NCI-H2196 (cell line): Measurements from ENCODE around the gene ZNF473.

ENCODE experiments used
- DNase-seq: peaks from one replicate; lab custom pipeline; 2025; ENCODE audit not compliant: unreplicated experiment; lab: John Stamatoyannopoulos, UW

The ZNF473 gene

DNA sequence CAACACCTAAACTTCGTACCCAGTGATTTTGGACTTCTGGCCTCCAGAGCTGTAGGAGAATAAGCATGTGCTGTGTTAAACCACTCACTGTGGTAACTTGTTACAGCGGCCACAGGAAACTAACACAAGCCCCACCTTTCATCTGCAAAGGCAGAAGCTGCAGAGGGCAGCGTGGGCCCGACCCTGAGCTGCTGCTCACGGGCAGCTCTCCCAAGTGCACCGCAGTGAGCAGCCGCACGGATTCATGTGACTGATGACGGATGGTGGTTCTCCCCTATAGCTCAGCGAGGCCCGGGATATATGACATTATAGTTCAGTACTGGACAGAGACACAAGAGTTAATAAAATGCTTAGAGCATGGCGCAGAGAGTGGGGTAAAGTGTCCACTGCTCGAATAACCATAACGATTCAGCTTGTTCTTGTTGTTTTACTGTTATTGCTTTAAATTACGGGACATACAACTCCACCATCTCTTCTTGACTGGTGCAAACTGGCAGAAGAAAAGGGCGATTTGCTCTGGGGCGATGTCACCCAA lies 22.5 kb upstream of the ZNF473 start:
- DNase-seq, result no peak

DNA sequence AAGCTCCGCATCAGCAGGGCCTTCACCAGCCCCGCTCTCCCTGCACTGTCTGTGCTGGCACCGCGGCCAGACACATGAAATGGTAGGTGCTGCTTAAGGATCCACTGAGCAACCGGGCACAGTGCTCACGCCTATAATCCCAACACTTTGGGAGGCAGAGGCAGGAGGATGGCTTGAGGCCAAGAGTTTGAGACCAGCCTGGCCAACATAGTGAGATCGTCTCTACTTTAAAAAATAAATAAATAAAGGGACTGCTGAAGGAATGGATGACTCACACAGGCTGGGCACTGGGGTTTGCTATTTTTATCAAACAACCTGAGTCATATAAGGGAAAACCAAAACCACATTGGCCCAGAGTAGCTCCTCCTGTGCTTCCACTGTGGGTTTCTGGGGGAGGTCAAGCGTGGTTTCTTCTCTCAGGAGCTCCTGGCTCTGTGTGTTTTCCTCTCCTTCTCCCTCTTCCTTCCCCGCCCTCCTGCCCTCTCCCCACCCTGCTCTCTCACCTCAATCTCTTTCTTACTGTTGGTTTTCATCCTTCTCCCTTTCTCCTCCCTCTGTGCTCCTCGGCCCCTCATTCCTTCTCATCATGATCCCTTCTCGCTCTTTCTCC lies 21.9 kb upstream of the ZNF473 start:
- peak; percentile 13 for DNase-seq

DNA sequence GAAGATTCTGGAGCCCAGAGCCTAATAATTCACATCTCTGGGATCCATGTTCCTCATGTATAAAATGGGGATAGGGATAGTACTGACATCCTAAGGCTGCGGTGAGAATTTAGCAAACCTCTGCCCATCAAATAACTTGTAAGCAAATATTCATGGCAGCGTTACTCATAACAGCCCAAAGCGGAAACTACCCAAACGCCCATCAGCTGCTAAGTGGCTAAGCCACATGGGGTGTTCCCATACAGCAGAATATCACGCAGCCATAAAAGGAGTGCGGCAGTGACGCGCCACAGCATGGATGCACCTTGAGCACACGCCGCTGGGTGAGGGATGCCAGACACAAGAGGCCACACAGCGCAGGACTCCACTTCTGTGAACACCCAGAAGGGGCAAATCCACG lies 20.4 kb upstream of the ZNF473 start:
- DNase-seq, result no peak

DNA sequence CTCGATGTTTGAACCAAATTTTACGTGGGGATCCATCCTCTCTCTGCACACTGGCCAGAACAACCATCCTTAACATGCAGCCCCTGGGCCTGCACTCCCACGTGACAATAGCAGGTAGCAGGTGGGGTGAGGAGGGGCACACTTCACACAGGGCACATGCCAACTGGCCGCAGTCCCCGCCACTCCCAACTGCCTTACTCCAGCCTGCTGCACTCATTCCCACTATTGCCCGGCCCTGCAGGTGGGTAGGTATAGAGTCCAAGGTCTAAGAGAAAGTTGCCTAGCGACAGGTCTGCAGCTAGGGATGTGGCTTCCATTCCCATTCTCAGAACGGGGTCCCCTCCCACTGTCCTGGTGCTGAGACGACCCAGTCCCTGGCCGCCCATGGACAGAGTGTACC lies 18.6 kb upstream of the ZNF473 start:
- DNase-seq, result no peak

DNA sequence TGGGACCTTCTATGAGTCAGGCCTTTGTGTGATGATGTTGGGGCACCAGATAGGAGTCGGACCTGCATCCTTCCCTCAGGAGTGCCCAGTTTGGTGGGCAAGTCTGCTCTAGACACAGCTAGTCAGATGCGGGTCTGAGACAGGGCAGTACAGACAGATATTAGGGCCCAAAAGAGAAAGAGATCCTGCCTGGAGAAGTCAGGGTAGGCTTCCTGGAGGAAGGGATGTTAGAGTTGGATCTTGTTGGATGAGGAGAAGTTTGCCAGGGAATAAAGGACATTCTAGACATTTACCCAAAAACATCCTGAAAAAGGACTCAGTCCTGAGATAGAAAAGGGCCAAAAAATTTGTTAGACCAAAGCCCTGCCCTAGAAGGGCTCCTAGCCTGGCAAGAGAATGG lies 17.9 kb upstream of the ZNF473 start:
- DNase-seq, result no peak

DNA sequence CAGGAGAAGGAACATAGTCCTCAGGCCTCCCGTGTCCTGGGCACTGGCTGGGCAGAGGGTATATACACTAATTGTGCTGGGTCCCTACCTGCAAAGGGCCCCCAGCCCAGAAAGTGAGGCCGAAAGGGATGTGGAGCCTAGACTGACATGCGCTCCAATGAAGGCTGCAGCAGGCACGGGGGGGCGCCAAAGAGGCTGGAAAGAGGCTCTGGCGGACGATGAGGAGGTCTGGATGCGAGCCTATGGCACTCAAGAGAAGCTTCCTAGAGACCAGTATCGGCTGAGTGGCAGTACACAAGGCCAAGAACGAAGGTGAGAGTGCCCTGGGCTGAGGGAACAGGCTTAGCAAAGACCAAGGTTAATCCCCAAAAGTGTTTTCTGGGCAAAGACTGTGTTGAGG lies 17.3 kb upstream of the ZNF473 start:
- DNase-seq, result peak; percentile 8

DNA sequence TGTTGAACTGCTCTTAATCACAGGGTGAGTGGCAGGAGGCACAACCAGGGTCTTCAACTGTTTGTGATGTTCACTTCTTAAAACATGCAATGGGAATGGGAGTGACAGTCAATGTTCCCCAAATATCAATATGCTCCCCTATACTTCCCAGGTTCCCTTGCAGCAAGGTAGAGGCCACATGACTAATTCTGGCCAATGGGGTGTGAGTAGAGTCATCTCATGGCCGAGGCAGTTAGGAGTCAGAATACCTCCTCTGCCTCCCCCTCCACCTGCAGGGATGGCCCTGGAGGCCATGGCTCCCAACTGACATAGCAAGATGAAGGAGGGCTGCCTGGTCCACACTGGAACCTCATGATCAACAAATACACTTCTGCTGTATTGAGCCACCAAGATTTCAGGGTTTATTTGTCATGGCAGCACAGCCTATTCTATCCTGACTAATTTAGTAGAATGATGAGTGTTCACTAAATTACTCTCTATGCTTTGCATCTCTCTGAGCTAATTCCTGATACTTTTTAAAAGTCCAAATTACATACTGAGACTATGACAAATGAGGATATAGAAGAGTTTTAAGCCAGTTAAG lies 9.5 kb upstream of the ZNF473 start:
- no peak for DNase-seq

DNA sequence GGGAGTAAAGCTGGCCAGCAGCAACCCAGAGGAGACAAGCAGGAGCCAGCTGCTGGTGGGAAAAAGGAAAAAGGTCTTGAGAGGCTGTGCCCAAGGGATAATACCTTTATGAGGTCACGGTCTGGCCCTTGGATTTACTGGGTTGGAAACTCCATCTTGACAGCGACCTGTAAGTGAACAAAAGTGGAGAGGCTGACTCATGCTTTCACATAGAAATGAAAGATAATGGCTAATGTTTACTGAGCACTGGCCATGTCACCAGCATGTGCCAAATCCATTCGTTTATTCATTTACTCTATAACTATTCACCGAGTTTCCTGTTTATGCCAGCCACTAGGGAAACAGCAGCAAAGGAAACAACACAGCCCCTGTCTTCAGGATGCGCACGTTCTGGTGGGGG lies 5.3 kb upstream of the ZNF473 start:
- DNase-seq, result peak; percentile 65

DNA sequence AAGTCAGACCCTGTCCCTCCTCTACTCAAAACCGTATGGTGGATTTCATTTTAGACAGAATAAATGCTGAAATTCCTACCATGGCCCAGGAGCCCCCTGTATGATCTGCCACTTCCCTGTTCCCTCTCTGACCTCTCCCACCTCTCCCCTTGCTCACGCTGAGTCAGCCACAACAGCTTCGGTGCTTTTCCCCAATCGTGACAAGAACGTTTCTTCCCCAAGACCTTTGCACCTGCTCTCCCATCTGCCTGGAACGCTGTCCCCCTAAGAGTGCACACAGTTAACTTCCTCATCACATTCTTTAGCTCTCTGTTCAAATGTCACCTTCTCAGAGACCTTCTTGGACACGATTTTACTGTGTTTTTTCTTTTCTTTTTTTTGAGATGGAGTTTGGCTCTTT lies 3.0 kb upstream of the ZNF473 start:
- DNase-seq, result no peak

DNA sequence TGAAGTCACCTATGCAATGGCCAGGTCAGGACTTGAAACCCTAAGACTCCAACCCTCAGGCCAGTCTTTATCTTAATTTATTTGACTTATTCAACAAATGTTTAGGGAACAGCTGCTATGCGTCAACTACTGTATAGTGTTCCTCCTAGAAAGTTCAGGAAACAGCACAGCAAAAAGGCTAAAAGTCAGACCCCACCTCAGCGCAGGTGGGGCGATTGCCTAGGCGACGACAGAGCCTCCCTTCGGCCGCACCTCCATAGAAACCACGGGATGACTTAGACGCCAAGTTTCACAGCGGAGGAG lies 1.1 kb upstream of the ZNF473 start:
- no peak for DNase-seq

DNA sequence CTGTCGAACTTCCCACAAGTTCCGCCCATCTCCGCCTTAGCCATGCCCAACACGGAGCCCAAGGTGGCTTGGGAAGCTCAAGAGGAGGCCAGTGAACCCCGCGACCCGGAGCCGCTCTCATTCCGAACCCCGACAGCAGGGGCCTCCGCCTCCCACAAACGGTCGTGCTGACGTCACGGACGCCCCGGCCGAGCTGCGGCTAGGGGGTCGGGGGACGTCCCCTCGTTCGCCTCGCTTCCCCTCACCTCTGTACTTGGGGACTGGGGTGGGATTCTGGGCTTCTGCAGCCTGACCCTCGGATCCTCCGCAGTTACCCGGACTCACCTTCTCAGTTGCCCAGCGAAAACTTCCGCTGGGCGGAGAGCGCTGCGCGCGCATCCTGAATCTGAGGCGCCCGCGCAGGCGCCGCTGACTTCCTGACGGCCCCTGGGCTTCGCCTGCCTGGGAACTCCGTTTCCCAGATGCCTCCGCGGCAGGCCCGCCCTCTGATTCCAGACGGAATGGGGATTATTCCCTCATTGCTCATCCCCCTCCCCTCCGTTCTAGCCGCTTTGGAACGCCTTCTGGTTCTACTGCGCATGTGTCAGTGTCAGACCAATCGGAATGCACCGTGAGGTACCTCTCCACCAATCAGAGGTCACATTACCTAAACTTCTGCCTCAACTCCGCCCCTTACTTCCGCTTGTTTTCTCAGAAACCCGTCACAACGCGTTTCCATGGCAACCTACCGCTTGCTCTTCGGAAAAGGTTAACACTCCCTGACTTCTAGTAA lies 597 bp upstream of the ZNF473 start, which contains the start of gene VRK3:
Gene VRK3, minus strand, starts transcription at position 351 of the 772 bp plus-strand sequence. CDS start 9,210 bp downstream, outside the sequence.
- peak; percentile 99 for DNase-seq

DNA sequence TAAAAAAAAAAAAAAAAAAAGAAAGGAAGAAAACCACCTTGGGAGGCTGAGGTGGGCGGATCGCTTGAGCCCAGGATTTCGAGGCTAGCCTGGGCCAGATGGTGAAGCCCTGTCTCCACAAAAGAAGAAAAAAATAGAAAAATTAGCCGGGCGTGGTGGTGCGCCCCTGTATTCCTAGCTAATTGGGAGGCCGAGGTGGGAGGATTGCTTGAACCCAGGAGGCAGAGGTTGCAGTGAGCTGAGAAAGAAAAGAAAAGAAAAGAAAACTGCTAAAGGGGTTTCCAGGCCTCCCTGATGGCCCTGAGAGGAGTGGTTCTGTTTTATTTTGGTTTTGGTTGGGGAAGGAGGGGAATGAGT lies 723 bp downstream of the ZNF473 start:
- DNase-seq, result no peak

DNA sequence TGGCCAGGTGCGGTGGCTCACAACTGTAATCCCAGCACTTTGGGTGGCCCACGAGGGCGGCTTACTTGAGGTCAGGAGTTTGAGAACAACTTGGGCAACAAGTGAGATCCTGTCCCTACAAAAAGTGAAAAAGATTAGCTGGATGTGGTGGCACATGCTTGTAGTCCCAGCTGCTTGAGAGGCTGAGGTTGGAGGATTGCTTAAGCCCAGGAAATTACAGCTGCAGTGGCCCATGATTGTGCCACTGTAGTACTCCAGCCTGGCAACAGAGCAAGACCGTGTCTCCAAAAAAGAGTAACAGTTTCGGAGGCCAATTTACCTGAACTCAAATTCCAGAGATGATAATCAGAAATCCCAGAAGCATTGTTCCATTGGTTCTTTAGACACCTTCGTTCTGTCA lies 4.4 kb downstream of the ZNF473 start:
- DNase-seq, result no peak

DNA sequence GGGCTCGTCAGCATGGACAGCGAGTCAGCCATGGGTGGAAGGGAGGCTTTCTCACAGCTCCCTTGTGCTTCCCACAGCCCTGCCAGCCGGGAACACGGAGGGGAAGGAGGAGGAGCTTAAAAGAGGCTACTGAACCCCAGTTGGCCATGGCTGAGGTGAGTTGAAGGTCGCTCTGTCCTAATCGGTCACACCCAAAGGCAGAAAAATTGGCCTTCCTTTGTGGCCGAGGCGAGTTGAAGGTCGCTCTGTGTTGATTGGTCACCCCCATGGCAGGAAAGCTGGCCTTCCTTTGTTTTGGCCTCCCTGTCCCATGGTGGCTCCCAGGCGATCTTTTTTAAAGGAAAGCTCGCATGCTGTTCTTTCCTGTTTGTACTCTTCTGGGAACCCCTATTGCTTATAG lies 5.1 kb downstream of the ZNF473 start:
- DNase-seq, result no peak

DNA sequence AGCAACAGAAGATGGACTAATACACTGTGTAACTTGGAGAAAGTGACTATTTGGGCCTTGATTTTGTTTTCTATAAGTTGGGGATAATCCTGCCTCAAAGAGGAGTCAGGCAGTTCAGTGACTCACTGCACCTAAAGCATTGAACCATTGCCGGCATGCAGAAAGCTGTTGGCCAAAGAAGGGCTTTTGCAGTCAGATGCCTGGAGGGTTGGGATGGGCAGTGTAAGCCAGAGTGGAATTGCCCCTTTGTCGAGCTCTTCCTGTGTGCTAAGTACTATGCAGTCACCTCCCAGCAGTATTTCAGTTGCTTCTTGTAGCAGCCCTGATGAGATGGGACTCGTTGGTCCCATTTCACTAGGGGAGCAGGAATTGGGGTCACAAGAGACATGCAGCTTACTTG lies 11.1 kb downstream of the ZNF473 start:
- no peak for DNase-seq

DNA sequence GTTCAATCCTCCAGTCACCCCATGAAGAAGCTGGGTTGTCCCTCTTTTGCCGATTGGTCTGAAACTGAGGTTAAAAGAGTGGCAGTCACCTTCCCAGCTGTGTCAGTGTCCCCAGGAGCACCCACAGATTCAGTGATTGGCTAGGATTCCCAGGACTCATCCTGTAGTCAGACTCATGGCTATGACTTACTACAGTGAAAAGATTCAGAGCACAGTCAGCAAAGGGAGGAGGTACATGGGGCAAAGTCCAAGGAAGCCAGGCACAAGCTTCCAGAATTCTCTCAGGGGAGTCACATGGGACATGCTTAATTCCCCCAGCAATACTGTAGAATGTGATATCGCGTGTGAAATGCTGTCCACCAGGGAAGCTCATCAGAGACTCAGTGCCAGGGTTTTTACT lies 14.2 kb downstream of the ZNF473 start:
- no peak for DNase-seq

DNA sequence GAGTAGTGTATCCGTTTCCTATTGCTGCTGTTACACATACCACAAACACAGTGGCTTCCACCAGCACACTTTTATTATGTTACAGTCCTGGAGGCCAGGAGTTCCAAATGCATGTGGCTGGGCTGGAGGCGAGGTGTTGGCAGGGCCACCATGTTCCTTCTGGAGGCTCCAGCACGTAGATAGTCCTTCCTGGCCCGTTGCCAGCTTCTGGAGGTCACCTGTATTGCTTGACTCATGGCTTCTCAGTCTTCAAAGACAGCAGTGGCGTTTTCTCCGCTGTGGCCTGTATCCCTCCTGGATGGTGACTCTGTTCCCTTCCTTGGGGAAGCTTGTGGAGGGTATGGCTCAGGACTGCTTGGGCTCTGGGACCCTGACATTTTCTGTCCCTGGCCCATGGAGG lies 15.2 kb downstream of the ZNF473 start:
- DNase-seq, result no peak

DNA sequence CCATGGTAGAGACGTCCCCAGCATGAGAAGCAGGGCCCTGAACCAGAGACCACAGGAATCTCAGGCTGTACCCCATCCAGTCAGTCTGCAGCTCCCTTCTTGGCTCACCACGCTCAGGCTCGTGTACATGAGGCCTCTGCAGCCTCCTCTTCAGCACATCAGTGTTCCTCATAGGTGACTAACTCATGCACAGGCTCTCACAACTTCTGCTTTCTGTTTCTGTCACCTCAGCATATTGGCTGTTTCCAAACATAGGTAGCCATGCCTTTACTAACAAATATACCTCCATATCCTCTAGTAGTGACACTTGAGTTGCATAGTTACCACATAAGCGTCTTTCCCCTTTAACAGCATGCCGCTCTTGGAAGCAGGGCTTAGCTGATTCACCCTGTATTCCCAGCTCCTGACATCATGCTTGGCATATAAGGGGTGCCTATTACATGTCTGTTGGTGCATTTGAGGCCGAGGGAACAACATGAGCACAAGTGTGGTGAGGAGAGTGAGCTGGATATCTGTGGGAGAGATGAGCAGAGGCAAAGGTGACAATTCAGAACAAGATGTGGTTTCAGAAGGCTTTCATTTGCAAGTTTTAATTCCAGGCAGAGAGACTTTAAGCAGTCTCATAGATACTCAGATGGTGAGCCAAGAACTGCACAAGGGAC lies 16.7 kb downstream of the ZNF473 start:
- no peak for DNase-seq

DNA sequence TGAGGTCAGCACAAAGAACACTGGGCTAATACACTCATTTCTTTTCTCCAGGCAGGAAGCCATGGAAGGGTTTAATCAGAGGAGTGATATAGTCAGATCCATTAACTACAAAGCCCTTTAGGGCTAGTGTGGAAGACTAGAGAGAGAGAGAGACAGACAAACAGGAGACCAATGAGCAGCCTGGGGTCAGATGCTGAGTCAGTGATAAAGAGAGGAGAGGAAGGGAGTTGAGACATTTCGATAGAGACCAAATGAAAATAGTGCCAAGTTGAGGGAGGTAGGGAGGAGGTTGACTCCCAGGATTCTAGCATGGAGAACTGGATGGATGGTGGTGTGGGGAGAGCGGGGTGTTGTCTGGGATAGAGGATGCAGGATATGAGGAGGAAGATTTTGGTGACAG lies 18.2 kb downstream of the ZNF473 start:
- DNase-seq, result no peak

DNA sequence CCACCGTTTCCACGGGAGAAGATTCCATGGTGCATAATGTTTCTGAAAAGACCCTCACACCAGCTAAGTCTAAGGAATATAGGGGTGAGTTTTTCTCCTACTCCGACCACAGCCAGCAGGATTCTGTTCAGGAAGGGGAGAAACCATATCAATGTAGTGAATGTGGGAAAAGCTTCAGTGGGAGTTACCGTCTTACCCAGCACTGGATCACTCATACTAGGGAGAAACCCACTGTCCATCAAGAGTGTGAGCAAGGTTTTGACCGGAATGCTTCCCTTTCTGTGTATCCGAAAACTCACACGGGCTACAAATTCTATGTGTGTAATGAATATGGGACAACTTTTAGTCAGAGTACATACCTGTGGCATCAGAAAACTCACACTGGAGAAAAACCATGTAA lies 19.1 kb downstream of the ZNF473 start:
- no peak for DNase-seq

DNA sequence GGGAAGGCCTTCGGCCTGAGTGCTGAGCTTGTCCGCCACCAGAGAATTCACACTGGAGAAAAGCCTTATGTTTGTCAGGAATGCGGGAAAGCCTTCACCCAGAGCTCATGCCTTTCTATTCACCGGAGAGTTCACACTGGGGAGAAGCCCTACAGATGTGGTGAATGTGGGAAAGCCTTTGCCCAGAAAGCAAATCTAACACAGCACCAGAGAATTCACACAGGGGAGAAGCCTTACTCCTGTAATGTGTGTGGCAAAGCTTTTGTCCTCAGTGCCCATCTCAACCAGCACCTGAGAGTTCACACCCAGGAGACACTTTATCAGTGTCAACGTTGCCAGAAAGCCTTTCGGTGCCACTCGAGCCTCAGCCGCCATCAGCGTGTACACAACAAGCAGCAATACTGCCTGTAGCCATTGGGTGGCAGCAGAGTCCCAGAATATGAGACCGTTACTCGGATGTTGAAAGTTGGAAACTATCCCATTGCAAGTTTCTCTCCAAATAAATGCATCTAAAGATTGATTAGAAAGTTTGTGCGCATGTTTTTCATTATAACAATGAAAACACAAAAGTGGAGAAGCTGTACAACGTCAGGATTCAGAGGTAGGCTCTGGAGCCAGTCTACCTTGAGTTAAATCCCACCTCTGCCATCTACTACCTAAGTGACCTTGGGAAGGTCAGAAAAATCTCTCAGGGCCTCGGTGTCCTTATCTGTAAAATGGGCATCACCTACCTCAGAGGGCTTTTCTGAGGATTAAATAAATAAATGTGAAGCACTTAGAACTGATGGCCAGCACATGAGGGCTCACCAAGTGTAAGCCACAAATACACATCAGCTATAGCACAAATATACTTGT lies 21.1 kb downstream of the ZNF473 start:
- no peak for DNase-seq
